ENCODE data around the gene CCDC87. TPM values are rescaled to one million over a fixed set of nuclear protein-coding genes. Genes with fewer than 3 reads are reported as not detected.

Gene CCDC87
- total RNA-seq, 6 experiments from 2014 or later = 0.07 to 0.37 (median 0.12) TPM; not detected in 1

DNA sequence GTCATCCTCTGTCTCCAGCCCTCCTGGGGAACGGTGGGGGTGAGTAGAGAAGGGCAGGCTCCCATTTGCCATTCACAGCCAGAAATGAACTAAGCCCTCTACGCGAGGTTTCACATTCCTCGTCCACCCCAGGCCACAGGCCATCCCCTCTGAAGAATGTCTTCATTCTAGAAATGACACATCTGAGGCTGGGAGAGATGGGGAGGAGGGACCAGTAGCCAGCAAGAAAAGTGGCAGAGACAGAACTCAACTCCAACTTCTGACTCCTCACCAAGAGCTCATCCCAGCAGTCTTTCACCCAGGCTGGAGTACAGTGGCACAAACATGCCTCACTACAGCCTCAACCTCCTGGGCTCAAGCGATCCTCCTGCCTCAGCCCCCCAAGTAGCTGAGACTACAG, 27.9 kb downstream of the CCDC87 start:
- Histone ChIP-seq H3K4me1 (peaks cover 0 to 5% (median 0%) of the 10 kb centered on the region in 4 donors), H3K27ac (no peak overlapping the region), H3K27me3 (no peaks in the 10 kb centered on the region), H3K4me3 (no peak overlapping the region), H3K9me3 (no peaks in the 10 kb centered on the region), H3K36me3 (no peaks in the 10 kb centered on the region)
- no peak for DNase-seq
- TF ChIP-seq, protein P1, sequence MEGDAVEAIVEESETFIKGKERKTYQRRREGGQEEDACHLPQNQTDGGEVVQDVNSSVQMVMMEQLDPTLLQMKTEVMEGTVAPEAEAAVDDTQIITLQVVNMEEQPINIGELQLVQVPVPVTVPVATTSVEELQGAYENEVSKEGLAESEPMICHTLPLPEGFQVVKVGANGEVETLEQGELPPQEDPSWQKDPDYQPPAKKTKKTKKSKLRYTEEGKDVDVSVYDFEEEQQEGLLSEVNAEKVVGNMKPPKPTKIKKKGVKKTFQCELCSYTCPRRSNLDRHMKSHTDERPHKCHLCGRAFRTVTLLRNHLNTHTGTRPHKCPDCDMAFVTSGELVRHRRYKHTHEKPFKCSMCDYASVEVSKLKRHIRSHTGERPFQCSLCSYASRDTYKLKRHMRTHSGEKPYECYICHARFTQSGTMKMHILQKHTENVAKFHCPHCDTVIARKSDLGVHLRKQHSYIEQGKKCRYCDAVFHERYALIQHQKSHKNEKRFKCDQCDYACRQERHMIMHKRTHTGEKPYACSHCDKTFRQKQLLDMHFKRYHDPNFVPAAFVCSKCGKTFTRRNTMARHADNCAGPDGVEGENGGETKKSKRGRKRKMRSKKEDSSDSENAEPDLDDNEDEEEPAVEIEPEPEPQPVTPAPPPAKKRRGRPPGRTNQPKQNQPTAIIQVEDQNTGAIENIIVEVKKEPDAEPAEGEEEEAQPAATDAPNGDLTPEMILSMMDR (IDR thresholded peaks at IDR 0.05) = no peak
- intact Hi-C loops (cut with DNase I) = no loop called here
- WGBS (ENCODE audit: insufficient coverage, low coverage, low lambda C conversion rate, missing lambda C conversion rate) = no CpG with 5 or more reads among the region's 5 CpGs
- no peak for ATAC-seq

DNA sequence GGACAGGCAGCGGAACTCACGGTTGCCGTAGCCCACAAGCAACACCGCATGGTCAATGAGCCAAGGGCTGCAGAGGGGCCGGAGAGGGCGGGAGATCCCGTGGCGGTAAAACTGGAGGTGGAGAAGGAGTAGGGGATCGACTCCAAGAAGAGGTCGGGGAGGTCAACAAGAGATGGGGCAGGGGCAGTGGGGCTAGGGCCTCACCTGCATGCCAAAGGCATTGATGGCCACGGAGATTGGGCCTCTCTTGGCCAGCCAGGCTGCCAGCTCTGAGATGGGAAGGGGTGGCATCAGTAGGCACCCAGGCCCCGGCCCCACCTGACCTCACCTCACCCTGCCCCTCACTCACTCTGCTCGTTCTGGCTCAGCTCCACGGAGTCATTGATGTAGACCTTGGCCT, 28.3 kb downstream of the CCDC87 start:
- H3K27me3 ChIP-seq = no peaks in the 10 kb centered on the region
- 79% methylated on average over 6 of the region's 14 CpGs for WGBS (ENCODE audit: insufficient coverage, low coverage, low lambda C conversion rate, missing lambda C conversion rate)
- peaks cover 0 to 5% (median 0%) of the 10 kb centered on the region in 4 donors for H3K4me1 ChIP-seq
- H3K27ac ChIP-seq = no peak overlapping the region
- TF ChIP-seq, protein P1 (IDR thresholded peaks at IDR 0.05) = no peak
- no peak for TF ChIP-seq POLR2A (IDR thresholded peaks at IDR 0.05)
- no peaks in the 10 kb centered on the region for H3K9me3 ChIP-seq
- no peaks in the 10 kb centered on the region for H3K36me3 ChIP-seq
- H3K4me3 ChIP-seq = no peak overlapping the region
- ATAC-seq = no peak
- intact Hi-C loops (cut with DNase I) = no loop called here
- no peak for DNase-seq

DNA sequence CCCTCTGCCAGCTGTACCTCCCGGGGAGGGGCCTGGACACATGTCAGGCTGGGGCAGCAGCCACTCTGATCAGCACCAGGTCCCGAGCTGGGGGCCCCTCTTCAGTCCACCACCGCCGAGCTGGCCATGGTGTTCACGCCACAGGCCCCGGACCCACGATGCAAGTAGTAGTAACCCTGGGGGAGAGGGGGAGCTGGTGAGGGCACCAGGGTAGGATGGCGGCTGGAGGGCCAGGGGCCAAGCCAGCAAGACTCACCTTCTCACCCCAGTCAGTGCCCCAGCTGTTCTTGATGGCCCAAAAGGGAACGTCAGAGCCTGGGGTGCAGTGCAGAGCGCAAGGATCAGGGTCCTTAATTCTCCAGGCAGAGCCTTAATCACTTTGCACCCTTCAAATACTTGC, 29.0 kb downstream of the CCDC87 start:
- no peak for TF ChIP-seq POLR2A (IDR thresholded peaks at IDR 0.05)
- TF ChIP-seq, protein P1 (IDR thresholded peaks at IDR 0.05) = no peak
- 63% methylated on average over 3 of the region's 10 CpGs for WGBS (ENCODE audit: insufficient coverage, low coverage, low lambda C conversion rate, missing lambda C conversion rate)
- no peak for DNase-seq
- no peak for ATAC-seq
- no peak overlapping the region for H3K27ac ChIP-seq
- H3K27me3 ChIP-seq = no peaks in the 10 kb centered on the region
- H3K4me3 ChIP-seq = no peak overlapping the region
- peaks cover 0 to 9% (median 0%) of the 10 kb centered on the region in 4 donors for H3K4me1 ChIP-seq
- intact Hi-C loops (cut with DNase I) = no loop called here
- no peaks in the 10 kb centered on the region for H3K9me3 ChIP-seq
- no peaks in the 10 kb centered on the region for H3K36me3 ChIP-seq

DNA sequence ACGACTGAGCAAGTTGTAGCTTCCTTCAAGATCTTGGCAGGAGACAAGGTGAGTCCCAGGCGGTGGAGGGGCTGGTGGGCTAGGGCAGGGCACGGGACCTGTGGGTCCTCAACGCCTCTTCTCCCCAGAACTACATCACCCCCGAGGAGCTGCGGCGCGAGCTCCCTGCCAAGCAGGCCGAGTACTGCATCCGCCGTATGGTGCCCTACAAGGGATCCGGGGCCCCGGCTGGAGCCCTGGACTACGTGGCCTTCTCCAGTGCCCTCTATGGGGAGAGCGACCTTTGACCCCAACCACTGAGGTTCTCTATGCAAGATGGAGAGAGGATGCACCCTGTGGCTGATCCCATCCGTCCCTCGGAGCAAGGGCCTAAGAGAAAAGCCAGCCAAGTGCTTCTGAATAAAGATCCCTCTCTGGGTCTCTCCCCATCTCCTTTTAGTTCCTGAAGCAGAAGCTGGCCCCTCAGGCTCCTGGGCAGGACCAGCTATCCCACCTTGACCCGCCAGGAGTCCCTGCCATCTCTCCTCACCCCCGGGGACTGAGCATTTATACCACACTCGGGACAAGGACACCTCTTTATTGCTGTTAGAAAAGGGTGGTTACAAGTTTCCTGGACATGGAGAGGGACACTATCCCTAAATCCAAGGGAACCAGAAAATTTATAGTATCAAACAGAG, 29.8 kb downstream of the CCDC87 start:
- no peak overlapping the region for H3K4me3 ChIP-seq
- H3K9me3 ChIP-seq = no peaks in the 10 kb centered on the region
- no peaks in the 10 kb centered on the region for H3K27me3 ChIP-seq
- no peak for TF ChIP-seq POLR2A (IDR thresholded peaks at IDR 0.05)
- TF ChIP-seq, protein P1 (IDR thresholded peaks at IDR 0.05) = no peak
- ATAC-seq (no peak), DNase-seq (no peak)
- intact Hi-C loops (cut with DNase I) = no loop called here
- H3K27ac ChIP-seq = no peak overlapping the region
- 90% methylated on average over 3 of the region's 20 CpGs for WGBS (ENCODE audit: insufficient coverage, low coverage, low lambda C conversion rate, missing lambda C conversion rate)
- no peaks in the 10 kb centered on the region for H3K36me3 ChIP-seq
- H3K4me1 ChIP-seq = peaks cover 0 to 8% (median 0%) of the 10 kb centered on the region in 4 donors
